ENCODE data around the gene KLHL36.

GRCh38 chr16:84637709-84638108 is 10.6 kb upstream of the KLHL36 start:
- TF ChIP-seq POLR2AphosphoS5 (IDR thresholded peaks at IDR 0.05; ENCODE audit: low read depth, low read length): no peak
- TF ChIP-seq CTCF (IDR thresholded peaks at IDR 0.05 in 2 of 3, conservative IDR thresholded peaks at IDR 0.05 in 1 of 3; ENCODE audit: borderline replicate concordance in 1 of 3, insufficient read depth in 1 of 3, low read depth in 2 of 3, low read length in 2 of 3): no peak
- no peak for TF ChIP-seq RAD21 (IDR thresholded peaks at IDR 0.05; ENCODE audit: low read depth)
- TF ChIP-seq EZH2 (IDR thresholded peaks at IDR 0.05): no peak
- no peak for TF ChIP-seq REST (IDR thresholded peaks at IDR 0.05; ENCODE audit: low read depth)
- TF ChIP-seq MAX (IDR thresholded peaks at IDR 0.05): no peak
